Testis (tissue), 3 donors: ENCODE results near the gene KIAA0753. TPM values are rescaled to one million over a fixed set of nuclear protein-coding genes. Genes with fewer than 3 reads are reported as not detected.
"Not testable (repeated sequence)": the region's sequence is repeated elsewhere in the genome, so short reads cannot be mapped to it uniquely, and the experiment has no call there.

Experiments used
- DNase-seq: peaks from one replicate; pipeline ENCODE4 v3.0.0-alpha.2; 2019
- H3K27ac ChIP-seq, 2 donors: fragments of 200-600 bp; sonication (generic); one replicate each; pipeline ENCODE4 v1.5.1; 2019
- H3K27me3 ChIP-seq: fragments of 200-600 bp; sonication (generic); one replicate; pipeline ENCODE4 v1.5.1; 2019
- H3K36me3 ChIP-seq: fragments of 200-600 bp; sonication (generic); one replicate; pipeline ENCODE4 v1.5.1; 2017; ENCODE audit warnings: low read depth; ENCODE audit errors: missing control alignments
- H3K4me1 ChIP-seq: fragments of 200-600 bp; sonication (generic); one replicate; pipeline ENCODE4 v1.5.1; 2019
- H3K4me3 ChIP-seq, 2 donors: fragments of 200-600 bp; sonication (generic); one replicate each; pipeline ENCODE4 v1.5.1; 2017 to 2019
- H3K9me3 ChIP-seq: fragments of 200-600 bp; sonication (generic); one replicate; pipeline ENCODE4 v1.5.1; 2017
- CTCF ChIP-seq, 3 experiments: fragments of 450-650 bp in 2 of 3; fragments of 200-600 bp in 1 of 3; sonication (generic) in 1 of 3; IDR thresholded peaks; one replicate each; pipeline ENCODE4 v1.5.1; 2016 to 2019; ENCODE audit warnings: antibody characterized with exemption in 3 of 3, mild to moderate bottlenecking in 2 of 3, moderate library complexity in 1 of 3
- POLR2A ChIP-seq: fragments of 450-650 bp; IDR thresholded peaks from one replicate; pipeline ENCODE4 v1.6.1; 2017; ENCODE audit warnings: antibody characterized with exemption, mild to moderate bottlenecking, moderate library complexity
- WGBS, 2 donors: methylation state at CpG; one replicate each; pipeline ENCODE4 v1.1.5; 2018; 5-methylcytosine and 5-hydroxymethylcytosine counted together
- intact Hi-C: fragments of 100-400 bp; cut with DNase I; formaldehyde crosslinking; loops from one replicate; pipeline ENCODE4 v1.15.1; 2023; ENCODE audit warnings: low total_unique reads
- polyA plus RNA-seq: library from polyadenylated mRNA; stranded (reverse); fragments of 350-450 nt; fragmentation: Illumina TruSeq; extraction: RNeasy Lipid Tissue Mini Kit (QIAGEN cat#74804); gene quantifications from one replicate; pipeline ENCODE4 v1.2.3, GENCODE V29; 2014; ENCODE audit warnings: low read depth, low replicate concordance; ENCODE audit not compliant: insufficient read depth
- total RNA-seq, 2 donors: library from RNA; depleted of rRNA; stranded (reverse); fragments of >200 nt; gene quantifications; one replicate each; pipeline ENCODE4 v1.2.3, GENCODE V29; 2016

The KIAA0753 gene
- total and polyA plus RNA-seq, 3 donors from 2014 or later = 43.9 to 59.8 (median 44.7) TPM

- intact Hi-C loops = no loop called here
- WGBS, 2 donors = 67 to 69% methylated on average over 5 of the region's 5 CpGs
- H3K4me1 ChIP-seq = peaks cover 13% of the 10 kb centered on the region
- DNase-seq = no peak
- no peaks in the 10 kb centered on the region for H3K36me3 ChIP-seq
- no peaks in the 10 kb centered on the region for H3K9me3 ChIP-seq
- TF ChIP-seq POLR2A (no peak), CTCF (IDR thresholded peaks at IDR 0.05) (no peak)
- no peak overlapping the region for H3K27ac ChIP-seq
- H3K27me3 ChIP-seq = no peaks in the 10 kb centered on the region
- H3K4me3 ChIP-seq = no peak overlapping the region
Measured at GRCh38 chr17:6575596-6575988, 64.9 kb downstream of the KIAA0753 start.

GRCh38 chr17:6574687-6575595 lies 65.6 kb downstream of the KIAA0753 start:
- H3K4me3 ChIP-seq = no peak overlapping the region
- DNase-seq = peak; percentile 37
- H3K9me3 ChIP-seq = no peaks in the 10 kb centered on the region
- intact Hi-C loops = no loop called here
- H3K27me3 ChIP-seq = no peaks in the 10 kb centered on the region
- H3K27ac ChIP-seq = no peak overlapping the region
- TF ChIP-seq CTCF (IDR thresholded peaks at IDR 0.05) = no peak
- no peak for TF ChIP-seq POLR2A
- 42 to 52% methylated on average over 22 to 23 of the region's 23 CpGs for WGBS, 2 donors
- peaks cover 13% of the 10 kb centered on the region for H3K4me1 ChIP-seq
- no peaks in the 10 kb centered on the region for H3K36me3 ChIP-seq

GRCh38 chr17:6573982-6574686 lies 66.4 kb downstream of the KIAA0753 start:
- Histone ChIP-seq H3K27ac (no peak overlapping the region), H3K36me3 (no peaks in the 10 kb centered on the region), H3K9me3 (no peaks in the 10 kb centered on the region), H3K4me3 (no peak overlapping the region), H3K27me3 (no peaks in the 10 kb centered on the region), H3K4me1 (peaks cover 13% of the 10 kb centered on the region)
- DNase-seq = no peak
- no peak for TF ChIP-seq CTCF (IDR thresholded peaks at IDR 0.05)
- TF ChIP-seq POLR2A = no peak
- WGBS, 2 donors = 93 to 94% methylated on average over 13 of the region's 13 CpGs
- intact Hi-C loops = no loop called here

GRCh38 chr17:6573495-6573894 lies 67.0 kb downstream of the KIAA0753 start:
- DNase-seq, H3K27ac ChIP-seq, H3K4me3 ChIP-seq, H3K27me3 ChIP-seq, intact Hi-C loops, H3K9me3 ChIP-seq, H3K36me3 ChIP-seq: not testable (repeated sequence)
- peaks cover 13% of the 10 kb centered on the region for H3K4me1 ChIP-seq
- 86 to 97% methylated on average over 3 to 6 of the region's 6 CpGs for WGBS, 2 donors

- peaks cover 13% of the 10 kb centered on the region for H3K4me1 ChIP-seq
- DNase-seq = no peak
- H3K27me3 ChIP-seq = no peaks in the 10 kb centered on the region
- no peak for TF ChIP-seq POLR2A
- TF ChIP-seq CTCF (IDR thresholded peaks at IDR 0.05) = no peak
- no peaks in the 10 kb centered on the region for H3K9me3 ChIP-seq
- intact Hi-C loops = no loop called here
- no peak overlapping the region for H3K27ac ChIP-seq
- WGBS, 2 donors = 92 to 97% methylated on average over 5 to 8 of the region's 8 CpGs
- no peak overlapping the region for H3K4me3 ChIP-seq
- H3K36me3 ChIP-seq = no peaks in the 10 kb centered on the region
Measured at GRCh38 chr17:6572972-6573370, 67.5 kb downstream of the KIAA0753 start.
